ENCODE results near the gene RCVRN. TPM values are rescaled to one million over a fixed set of nuclear protein-coding genes. Genes with fewer than 3 reads are reported as not detected.

Gene RCVRN
- total RNA-seq, 1 experiment from 2014 or later, result not detected

DNA sequence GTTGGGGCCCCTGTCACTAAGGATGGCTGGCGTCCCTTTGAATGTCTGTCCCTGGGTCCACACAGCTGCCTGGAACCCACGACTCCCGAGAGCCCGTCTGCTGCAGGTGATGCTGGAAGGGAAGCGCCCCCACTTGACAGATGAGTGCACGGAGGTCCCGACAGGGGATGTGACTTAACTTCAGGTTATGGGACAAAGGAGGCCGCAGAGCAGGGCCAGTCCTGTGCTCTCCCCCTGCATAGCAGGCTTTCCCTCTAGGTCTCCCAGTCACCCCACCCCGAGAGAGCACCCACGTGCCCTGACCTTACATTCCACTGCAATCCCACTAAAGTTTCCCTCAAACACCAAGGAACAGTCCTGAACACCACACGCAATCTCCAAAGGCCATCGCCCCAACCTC, 6.0 kb upstream of the RCVRN start:
- in situ Hi-C loops (cut with HindIII; ENCODE audit: low pct_unique_long_range_greater_than_20kb, low sequenced_read_pairs) (no loop called here), intact Hi-C loops (cut with micrococcal nuclease; ENCODE audit: unreplicated experiment) (no loop called here)
- H3K36me3 ChIP-seq (ENCODE audit: control insufficient read depth, insufficient read depth, low read length), result no peaks in the 10 kb centered on the region
- no peak for ATAC-seq
- H3K27ac ChIP-seq (ENCODE audit: low read length), result no peak overlapping the region
- no peak overlapping the region for H3K4me3 ChIP-seq (ENCODE audit: low read depth in 2 of 2, low read length in 2 of 2)
- H3K27me3 ChIP-seq (ENCODE audit: control insufficient read depth, insufficient read depth, low read length), result no peaks in the 10 kb centered on the region; the same call in 1 of the 2 replicates
- ChIA-PET POLR2A (no interaction called here), CTCF (no interaction called here)
- H3K9me3 ChIP-seq (ENCODE audit: control insufficient read depth, insufficient read depth, low read depth, low read length), result no peaks in the 10 kb centered on the region
- no TSS peak for BruUV-seq (replicated peaks)
- H3K4me1 ChIP-seq (ENCODE audit: control insufficient read depth, insufficient read depth, low read length), result no peaks in the 10 kb centered on the region
- no peak for DNase-seq (ENCODE audit: low read depth, low spot score)
- TF ChIP-seq SIN3A (IDR thresholded peaks at IDR 0.05; ENCODE audit: borderline replicate concordance, insufficient read depth, low read depth, low read length) (no peak), POLR2AphosphoS5 (IDR thresholded peaks at IDR 0.05; ENCODE audit: low read depth, low read length) (no peak), TCF7L2 (IDR thresholded peaks at IDR 0.05; ENCODE audit: low read depth, low read length) (no peak)
- TF ChIP-seq, protein P1, sequence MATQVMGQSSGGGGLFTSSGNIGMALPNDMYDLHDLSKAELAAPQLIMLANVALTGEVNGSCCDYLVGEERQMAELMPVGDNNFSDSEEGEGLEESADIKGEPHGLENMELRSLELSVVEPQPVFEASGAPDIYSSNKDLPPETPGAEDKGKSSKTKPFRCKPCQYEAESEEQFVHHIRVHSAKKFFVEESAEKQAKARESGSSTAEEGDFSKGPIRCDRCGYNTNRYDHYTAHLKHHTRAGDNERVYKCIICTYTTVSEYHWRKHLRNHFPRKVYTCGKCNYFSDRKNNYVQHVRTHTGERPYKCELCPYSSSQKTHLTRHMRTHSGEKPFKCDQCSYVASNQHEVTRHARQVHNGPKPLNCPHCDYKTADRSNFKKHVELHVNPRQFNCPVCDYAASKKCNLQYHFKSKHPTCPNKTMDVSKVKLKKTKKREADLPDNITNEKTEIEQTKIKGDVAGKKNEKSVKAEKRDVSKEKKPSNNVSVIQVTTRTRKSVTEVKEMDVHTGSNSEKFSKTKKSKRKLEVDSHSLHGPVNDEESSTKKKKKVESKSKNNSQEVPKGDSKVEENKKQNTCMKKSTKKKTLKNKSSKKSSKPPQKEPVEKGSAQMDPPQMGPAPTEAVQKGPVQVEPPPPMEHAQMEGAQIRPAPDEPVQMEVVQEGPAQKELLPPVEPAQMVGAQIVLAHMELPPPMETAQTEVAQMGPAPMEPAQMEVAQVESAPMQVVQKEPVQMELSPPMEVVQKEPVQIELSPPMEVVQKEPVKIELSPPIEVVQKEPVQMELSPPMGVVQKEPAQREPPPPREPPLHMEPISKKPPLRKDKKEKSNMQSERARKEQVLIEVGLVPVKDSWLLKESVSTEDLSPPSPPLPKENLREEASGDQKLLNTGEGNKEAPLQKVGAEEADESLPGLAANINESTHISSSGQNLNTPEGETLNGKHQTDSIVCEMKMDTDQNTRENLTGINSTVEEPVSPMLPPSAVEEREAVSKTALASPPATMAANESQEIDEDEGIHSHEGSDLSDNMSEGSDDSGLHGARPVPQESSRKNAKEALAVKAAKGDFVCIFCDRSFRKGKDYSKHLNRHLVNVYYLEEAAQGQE (IDR thresholded peaks at IDR 0.05; ENCODE audit: insufficient read depth in 1 of 2, low read depth in 2 of 2, low read length in 1 of 2), result no peak

GRCh38 chr17:9908649-9909042, 3.6 kb upstream of the RCVRN start:
- Histone ChIP-seq H3K27ac (ENCODE audit: low read length) (no peak overlapping the region), H3K4me3 (ENCODE audit: low read depth in 2 of 2, low read length in 2 of 2) (no peak overlapping the region), H3K27me3 (ENCODE audit: control insufficient read depth, insufficient read depth, low read length) (no peaks in the 10 kb centered on the region; the same call in 1 of the 2 replicates), H3K36me3 (ENCODE audit: control insufficient read depth, insufficient read depth, low read length) (no peaks in the 10 kb centered on the region), H3K9me3 (ENCODE audit: control insufficient read depth, insufficient read depth, low read depth, low read length) (no peaks in the 10 kb centered on the region), H3K4me1 (ENCODE audit: control insufficient read depth, insufficient read depth, low read length) (no peaks in the 10 kb centered on the region)
- ChIA-PET POLR2A (no interaction called here), CTCF (interaction anchor here (0.5 to 0.6 kb wide), 3 partner anchors 26 to 391 kb away, joined by 3 to 10 read pairs (median 3); no protein-coding TSS in a partner anchor)
- intact Hi-C loops (cut with micrococcal nuclease; ENCODE audit: unreplicated experiment) (no loop called here), in situ Hi-C loops (cut with HindIII; ENCODE audit: low pct_unique_long_range_greater_than_20kb, low sequenced_read_pairs) (no loop called here)
- no TSS peak for BruUV-seq (replicated peaks)
- TF ChIP-seq, protein P1 (IDR thresholded peaks at IDR 0.05; ENCODE audit: insufficient read depth in 1 of 2, low read depth in 2 of 2, low read length in 1 of 2), result no peak
- TF ChIP-seq POLR2AphosphoS5 (IDR thresholded peaks at IDR 0.05; ENCODE audit: low read depth, low read length) (no peak), SIN3A (IDR thresholded peaks at IDR 0.05; ENCODE audit: borderline replicate concordance, insufficient read depth, low read depth, low read length) (no peak), TCF7L2 (IDR thresholded peaks at IDR 0.05; ENCODE audit: low read depth, low read length) (no peak), CTCF (IDR thresholded peaks at IDR 0.05) (no peak)
- no peak for ATAC-seq
- no peak for DNase-seq (ENCODE audit: low read depth, low spot score)

Measured in Panc1 (cell line).